ENCODE results near the gene DDX51. TPM values are rescaled to one million over a fixed set of nuclear protein-coding genes. Genes with fewer than 3 reads are reported as not detected.
A peak's percentile ranks its signal among the peaks of the same experiment; 100 is the strongest.

The DDX51 gene
- total RNA-seq, 2 experiments from 2014 or later, result 58.0 to 59.3 TPM

GRCh38 chr12:132188451-132188901, 44.4 kb upstream of the DDX51 start:
- H3K27ac ChIP-seq (ENCODE audit: low read depth in 1 of 2, low read length in 2 of 2), result peak overlapping the region; percentile 59 to 62
- peak overlapping the region; percentile 91 for H3K4me3 ChIP-seq (ENCODE audit: low read length)

DNA sequence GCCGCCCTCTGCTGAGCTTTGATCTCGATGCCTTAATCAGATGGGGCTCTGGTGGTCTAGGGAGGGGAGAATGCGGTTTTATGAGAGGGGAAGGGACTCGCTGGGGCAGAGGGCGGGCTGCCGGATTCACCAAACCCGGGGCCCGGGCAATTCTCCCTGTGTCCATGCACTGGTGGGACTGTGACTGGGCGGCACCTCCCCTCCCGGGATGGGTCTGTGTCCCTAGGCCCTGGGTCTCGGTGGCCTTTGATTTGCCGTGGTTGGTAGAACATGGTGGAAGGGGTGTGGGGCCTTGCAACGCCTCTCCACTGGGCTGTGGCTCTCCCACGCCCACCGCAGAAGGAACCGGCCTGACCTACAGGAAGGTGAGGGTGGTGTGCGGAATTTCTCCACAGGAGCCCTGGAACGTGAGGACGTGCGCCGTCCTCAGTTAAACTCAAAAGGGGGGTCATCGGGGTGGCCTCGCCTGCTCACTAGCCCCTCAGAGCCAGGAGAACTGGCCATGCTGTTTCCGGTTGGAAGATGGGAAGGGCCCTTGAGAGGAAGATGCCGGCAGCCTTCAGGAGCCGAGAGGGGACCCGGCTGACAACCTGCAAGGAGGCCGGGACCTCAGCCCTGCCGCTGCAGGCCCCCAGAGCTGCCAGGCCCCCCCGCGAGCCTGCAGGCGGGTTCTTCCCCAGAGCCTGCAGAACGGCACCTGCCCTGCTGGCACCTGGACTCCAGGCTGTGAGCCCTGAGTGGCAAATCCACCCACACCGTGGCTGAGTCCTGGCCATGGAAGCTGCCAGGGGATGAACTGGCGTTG, 43.7 kb upstream of the DDX51 start:
- no peak for ATAC-seq (ENCODE audit: poor library complexity)
- Histone ChIP-seq H3K4me1 (ENCODE audit: insufficient read depth, low read length) (peaks cover 55% of the 10 kb centered on the region), H3K27ac (ENCODE audit: low read depth in 1 of 2, low read length in 2 of 2) (no peak overlapping the region), H3K27me3 (ENCODE audit: control insufficient read depth in 1 of 2, insufficient read depth in 2 of 2, low read length in 2 of 2) (no peaks in the 10 kb centered on the region), H3K36me3 (ENCODE audit: insufficient read depth, low read length) (peaks cover 9% of the 10 kb centered on the region), H3K9me3 (ENCODE audit: control insufficient read depth in 1 of 2, insufficient read depth in 1 of 2, low read length in 2 of 2) (peaks cover 0 to 49% of the 10 kb centered on the region in 2 experiments), H3K4me3 (ENCODE audit: low read length) (no peak overlapping the region)
- CTCF ChIA-PET, result interaction anchor here (1.1 kb wide), 1 partner anchor 34 kb away, joined by 3 read pairs; no protein-coding TSS in a partner anchor
- Mint-ChIP-seq H3K4me3 (peak overlapping the region; percentile 75), H3K4me1 (ENCODE audit: low read depth) (peaks cover 49% of the 10 kb centered on the region), H3K27me3 (no peaks in the 10 kb centered on the region), H3K27ac (peak overlapping the region; percentile 86), H3K36me3 (ENCODE audit: low read depth) (peaks cover 22% of the 10 kb centered on the region), H3K9me3 (peaks cover 12% of the 10 kb centered on the region)
- POLR2A ChIA-PET, result interaction anchor here (1.1 to 2.4 kb wide), 2 partner anchors 9 kb away, joined by 5 to 35 read pairs; no protein-coding TSS in a partner anchor
- DNase-seq, result peak in 1 of 14 experiments; percentile 26
- intact Hi-C loops (cut with DNase I, micrococcal nuclease), result loop anchor here (2.0 to 5.0 kb wide), 4 partner anchors 25 to 299 kb away; no protein-coding TSS in a partner anchor
- TF ChIP-seq, protein P1, sequence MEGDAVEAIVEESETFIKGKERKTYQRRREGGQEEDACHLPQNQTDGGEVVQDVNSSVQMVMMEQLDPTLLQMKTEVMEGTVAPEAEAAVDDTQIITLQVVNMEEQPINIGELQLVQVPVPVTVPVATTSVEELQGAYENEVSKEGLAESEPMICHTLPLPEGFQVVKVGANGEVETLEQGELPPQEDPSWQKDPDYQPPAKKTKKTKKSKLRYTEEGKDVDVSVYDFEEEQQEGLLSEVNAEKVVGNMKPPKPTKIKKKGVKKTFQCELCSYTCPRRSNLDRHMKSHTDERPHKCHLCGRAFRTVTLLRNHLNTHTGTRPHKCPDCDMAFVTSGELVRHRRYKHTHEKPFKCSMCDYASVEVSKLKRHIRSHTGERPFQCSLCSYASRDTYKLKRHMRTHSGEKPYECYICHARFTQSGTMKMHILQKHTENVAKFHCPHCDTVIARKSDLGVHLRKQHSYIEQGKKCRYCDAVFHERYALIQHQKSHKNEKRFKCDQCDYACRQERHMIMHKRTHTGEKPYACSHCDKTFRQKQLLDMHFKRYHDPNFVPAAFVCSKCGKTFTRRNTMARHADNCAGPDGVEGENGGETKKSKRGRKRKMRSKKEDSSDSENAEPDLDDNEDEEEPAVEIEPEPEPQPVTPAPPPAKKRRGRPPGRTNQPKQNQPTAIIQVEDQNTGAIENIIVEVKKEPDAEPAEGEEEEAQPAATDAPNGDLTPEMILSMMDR (IDR thresholded peaks at IDR 0.05), result no peak

More at GRCh38 chr12:132188451-132188901, 44.4 kb upstream of the DDX51 start:
- Histone ChIP-seq H3K4me1 (ENCODE audit: insufficient read depth, low read length) (peaks cover 55% of the 10 kb centered on the region), H3K9me3 (ENCODE audit: control insufficient read depth in 1 of 2, insufficient read depth in 1 of 2, low read length in 2 of 2) (peaks cover 5 to 52% of the 10 kb centered on the region in 2 experiments), H3K36me3 (ENCODE audit: insufficient read depth, low read length) (peaks cover 9% of the 10 kb centered on the region), H3K27me3 (ENCODE audit: control insufficient read depth in 1 of 2, insufficient read depth in 2 of 2, low read length in 2 of 2) (no peaks in the 10 kb centered on the region)
- Mint-ChIP-seq H3K36me3 (ENCODE audit: low read depth) (peaks cover 22% of the 10 kb centered on the region), H3K27me3 (no peaks in the 10 kb centered on the region), H3K4me1 (ENCODE audit: low read depth) (peaks cover 49% of the 10 kb centered on the region), H3K27ac (peak overlapping the region; percentile 86), H3K9me3 (peaks cover 7% of the 10 kb centered on the region), H3K4me3 (peak overlapping the region; percentile 75)
- peak in 3 of 14 experiments; percentile 14 to 45 (median 23) for DNase-seq
- ChIA-PET CTCF (interaction anchor here (1.4 kb wide), 1 partner anchor 35 kb away, joined by 5 read pairs; no protein-coding TSS in a partner anchor), POLR2A (interaction anchor here (0.9 to 2.4 kb wide), 5 partner anchors 9 to 51 kb away, joined by 4 to 35 read pairs (median 8); no protein-coding TSS in a partner anchor)
- TF ChIP-seq, protein P1 (IDR thresholded peaks at IDR 0.05), result no peak
- intact Hi-C loops (cut with DNase I, micrococcal nuclease), result loop anchor here (5.0 kb wide), 3 partner anchors 36 to 299 kb away; no protein-coding TSS in a partner anchor
- no peak for ATAC-seq (ENCODE audit: poor library complexity)

GRCh38 chr12:132186857-132187620, 42.9 kb upstream of the DDX51 start:
- H3K27ac Mint-ChIP-seq, result peak overlapping the region; percentile 86
- DNase-seq, result peak in 4 of 14 experiments; percentile 11 to 65 (median 28)
- H3K4me1 ChIP-seq (ENCODE audit: insufficient read depth, low read length), result peaks cover 55% of the 10 kb centered on the region
- H3K9me3 ChIP-seq (ENCODE audit: control insufficient read depth in 1 of 2, insufficient read depth in 1 of 2, low read length in 2 of 2), result peaks cover 0 to 54% of the 10 kb centered on the region in 2 experiments
- intact Hi-C loops (cut with DNase I, micrococcal nuclease), result loop anchor here (2.0 to 5.0 kb wide), 4 partner anchors 24 to 300 kb away; no protein-coding TSS in a partner anchor
- no peaks in the 10 kb centered on the region for H3K27me3 ChIP-seq (ENCODE audit: control insufficient read depth in 1 of 2, insufficient read depth in 2 of 2, low read length in 2 of 2)
- H3K27me3 Mint-ChIP-seq, result no peaks in the 10 kb centered on the region
- peak overlapping the region; percentile 65 for H3K4me3 Mint-ChIP-seq
- peak overlapping the region; percentile 38 for H3K4me3 ChIP-seq (ENCODE audit: low read length)
- peaks cover 9% of the 10 kb centered on the region for H3K36me3 ChIP-seq (ENCODE audit: insufficient read depth, low read length)
- H3K9me3 Mint-ChIP-seq, result peaks cover 12% of the 10 kb centered on the region
- ChIA-PET POLR2A (interaction anchor here (1.1 to 2.3 kb wide), 2 partner anchors 8 to 12 kb away, joined by 5 to 10 read pairs; no protein-coding TSS in a partner anchor), CTCF (interaction anchor here (1.1 kb wide), 1 partner anchor 33 kb away, joined by 3 read pairs; no protein-coding TSS in a partner anchor)
- TF ChIP-seq, protein P1 (IDR thresholded peaks at IDR 0.05), result no peak
- ATAC-seq (ENCODE audit: poor library complexity), result no peak
- peaks cover 49% of the 10 kb centered on the region for H3K4me1 Mint-ChIP-seq (ENCODE audit: low read depth)
- H3K36me3 Mint-ChIP-seq (ENCODE audit: low read depth), result peaks cover 22% of the 10 kb centered on the region
- H3K27ac ChIP-seq (ENCODE audit: low read depth in 1 of 2, low read length in 2 of 2), result peak overlapping the region; percentile 67 to 68
